Chondrocyte (in vitro differentiated cells): Measurements from ENCODE around the gene CC2D1B. TPM values are rescaled to one million over a fixed set of nuclear protein-coding genes. Genes with fewer than 3 reads are reported as not detected.

Source experiments
- DNase-seq: peaks from one replicate; pipeline ENCODE4 v3.0.0; 2021; ENCODE audit warnings: mixed read lengths, low spot score
- H3K27ac Mint-ChIP-seq: one replicate; pipeline ENCODE4 v1.8.0; 2021; ENCODE audit warnings: mild to moderate bottlenecking, moderate library complexity, mixed read lengths; ENCODE audit not compliant: unreplicated experiment
- H3K27me3 Mint-ChIP-seq: 2 replicates; pipeline ENCODE4 v1.8.0; 2021; ENCODE audit warnings: low read depth, mixed read lengths
- H3K36me3 Mint-ChIP-seq: 2 replicates; pipeline ENCODE4 v1.8.0; 2021; ENCODE audit warnings: low read depth, mixed read lengths
- H3K4me1 Mint-ChIP-seq: 2 replicates; pipeline ENCODE4 v1.8.0; 2021; ENCODE audit warnings: low read depth, mild to moderate bottlenecking, mixed read lengths
- H3K4me3 Mint-ChIP-seq: one replicate; pipeline ENCODE4 v1.8.0; 2021; ENCODE audit warnings: mild to moderate bottlenecking, moderate library complexity, mixed read lengths; ENCODE audit not compliant: unreplicated experiment
- H3K9me3 Mint-ChIP-seq: 2 replicates; pipeline ENCODE4 v1.8.0; 2021; ENCODE audit warnings: low read depth, mixed read lengths
- CTCF ChIP-seq: fragments of 200-600 bp; sonication (generic); IDR thresholded peaks from 2 replicates; pipeline ENCODE4 v1.5.0; 2021; ENCODE audit warnings: antibody characterized with exemption, mild to moderate bottlenecking, moderate library complexity
- long read RNA-seq: library from polyadenylated mRNA; stranded (forward); transcript quantifications from one replicate; pipeline ENCODE4 v2.0.0, GENCODE V29; 2021
- total RNA-seq: library from RNA; stranded (reverse); gene quantifications from 3 replicates; pipeline ENCODE4 v1.2.1, GENCODE V29; 2021

Gene CC2D1B, protein sequence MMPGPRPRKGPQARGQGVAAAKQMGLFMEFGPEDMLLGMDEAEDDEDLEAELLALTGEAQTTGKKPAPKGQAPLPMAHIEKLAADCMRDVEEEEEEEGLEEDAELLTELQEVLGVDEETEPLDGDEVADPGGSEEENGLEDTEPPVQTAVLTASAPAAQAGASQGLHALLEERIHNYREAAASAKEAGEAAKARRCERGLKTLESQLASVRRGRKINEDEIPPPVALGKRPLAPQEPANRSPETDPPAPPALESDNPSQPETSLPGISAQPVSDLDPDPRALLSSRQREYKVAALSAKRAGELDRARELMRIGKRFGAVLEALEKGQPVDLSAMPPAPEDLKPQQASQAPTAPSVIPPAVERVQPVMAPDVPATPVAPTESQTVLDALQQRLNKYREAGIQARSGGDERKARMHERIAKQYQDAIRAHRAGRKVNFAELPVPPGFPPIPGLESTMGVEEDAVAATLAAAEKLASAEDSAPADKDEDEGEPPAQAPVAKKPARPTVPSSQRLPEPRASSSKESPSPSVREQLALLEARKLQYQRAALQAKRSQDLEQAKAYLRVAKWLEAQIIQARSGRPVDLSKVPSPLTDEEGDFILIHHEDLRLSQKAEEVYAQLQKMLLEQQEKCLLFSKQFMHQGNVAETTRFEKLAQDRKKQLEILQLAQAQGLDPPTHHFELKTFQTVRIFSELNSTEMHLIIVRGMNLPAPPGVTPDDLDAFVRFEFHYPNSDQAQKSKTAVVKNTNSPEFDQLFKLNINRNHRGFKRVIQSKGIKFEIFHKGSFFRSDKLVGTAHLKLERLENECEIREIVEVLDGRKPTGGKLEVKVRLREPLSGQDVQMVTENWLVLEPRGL
- total RNA-seq, result 33.3 to 35.1 TPM (median 35.0 TPM) in 3 replicates
- long read RNA-seq, transcript CC2D1B-201 (25 exons, 3,377 nt), result major isoform, 13 of 26 reads
- long read RNA-seq, partial matches to known transcripts, result 2 of 26 reads
- long read RNA-seq, other reads (novel, unspliced or antisense), result 11 of 26 reads

DNA sequence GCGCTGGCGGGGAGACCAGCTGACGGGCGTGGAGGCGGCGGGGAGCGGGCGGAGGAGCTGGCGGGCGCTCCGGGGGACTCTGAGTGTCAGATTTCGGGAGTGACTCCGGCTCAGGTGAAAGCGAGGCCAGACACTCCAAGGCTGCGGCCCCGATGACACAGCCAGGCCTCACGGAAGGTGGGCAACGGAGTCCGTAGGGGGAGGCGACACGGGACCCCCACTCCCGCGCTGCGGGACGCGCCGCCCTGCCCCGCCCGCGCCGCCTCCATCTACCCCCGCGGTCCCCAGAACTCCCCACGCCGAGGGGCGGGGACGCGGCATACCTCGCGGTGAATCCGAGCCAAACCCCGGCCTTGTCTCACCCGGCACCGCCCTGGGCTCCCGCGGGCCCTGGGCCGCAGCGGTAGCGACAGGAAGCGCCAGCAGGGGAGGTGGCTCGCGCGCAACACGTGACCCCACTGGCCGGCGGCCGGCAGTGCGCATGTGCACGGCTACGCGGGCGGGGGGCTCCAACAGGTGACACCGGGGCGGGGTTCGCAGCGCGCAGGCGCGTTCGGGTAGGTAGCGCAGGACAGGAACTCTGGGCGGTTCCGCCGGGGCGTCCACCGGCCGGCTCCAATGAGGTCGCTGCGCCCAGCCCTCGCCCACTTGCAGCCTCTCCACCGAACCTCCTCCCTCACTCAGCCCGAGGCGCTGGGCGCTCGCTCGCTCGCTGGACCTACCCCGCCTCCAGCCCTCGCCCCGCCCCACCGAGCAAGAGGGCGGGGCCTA is at the start of gene CC2D1B:
CC2D1B (minus strand) TSS at position 460 of the 771 bp plus-strand sequence. CDS start 1,585 bp downstream, outside the sequence.
- Mint-ChIP-seq H3K27me3 (no peaks in the 10 kb centered on the region), H3K4me1 (peaks cover 25% of the 10 kb centered on the region), H3K9me3 (no peaks in the 10 kb centered on the region), H3K4me3 (peak within 1 kb of the TSS; percentile 93), H3K36me3 (peaks cover 9% of the 10 kb centered on the region), H3K27ac (peak within 1 kb of the TSS; percentile 96)
- DNase-seq, result peak; percentile 100
- no peak for TF ChIP-seq CTCF

DNA sequence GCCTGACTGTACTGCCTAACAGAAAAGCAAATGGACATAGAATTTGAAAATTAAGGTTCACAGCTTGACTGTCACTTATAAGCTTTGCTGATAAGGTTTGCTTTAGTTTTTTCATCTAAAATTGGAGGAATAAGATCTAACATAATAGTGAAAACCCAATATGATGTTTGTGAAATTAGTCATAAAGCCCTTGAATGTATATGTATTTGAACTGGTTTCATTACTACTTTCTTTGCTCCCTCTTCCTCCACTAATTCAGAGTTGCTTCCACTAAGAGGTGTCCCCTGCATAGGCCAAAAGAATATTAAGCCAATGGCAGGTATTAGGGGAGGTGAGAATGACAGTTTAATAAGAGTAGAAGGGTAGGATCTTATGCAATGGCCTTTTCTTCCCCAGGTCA is 48.9 kb upstream of the CC2D1B start:
- TF ChIP-seq CTCF, result no peak
- DNase-seq, result no peak
- no peak overlapping the region for H3K27ac Mint-ChIP-seq
- no peaks in the 10 kb centered on the region for H3K9me3 Mint-ChIP-seq
- peaks cover 33% of the 10 kb centered on the region for H3K36me3 Mint-ChIP-seq
- no peaks in the 10 kb centered on the region for H3K4me1 Mint-ChIP-seq
- H3K4me3 Mint-ChIP-seq, result no peak overlapping the region
- no peaks in the 10 kb centered on the region for H3K27me3 Mint-ChIP-seq

- Mint-ChIP-seq H3K4me3 (no peak overlapping the region), H3K36me3 (peaks cover 37% of the 10 kb centered on the region), H3K27ac (no peak overlapping the region), H3K27me3 (no peaks in the 10 kb centered on the region), H3K4me1 (no peaks in the 10 kb centered on the region), H3K9me3 (no peaks in the 10 kb centered on the region)
- no peak for DNase-seq
- TF ChIP-seq CTCF, result no peak
These were observed 47.5 kb upstream of the CC2D1B start for GRCh38 chr1:52413410-52413989.

- TF ChIP-seq CTCF, result peak; percentile 46
- DNase-seq, result no peak
- Mint-ChIP-seq H3K27ac (peak overlapping the region; percentile 98), H3K9me3 (no peaks in the 10 kb centered on the region), H3K4me1 (peaks cover 27% of the 10 kb centered on the region), H3K36me3 (peaks cover 11% of the 10 kb centered on the region), H3K4me3 (peak overlapping the region; percentile 100), H3K27me3 (no peaks in the 10 kb centered on the region)
These were observed 39.0 kb upstream of the CC2D1B start for GRCh38 chr1:52404975-52405338.
